Activated T-cell treated with anti-CD3 and anti-CD28 coated beads, Interleukin-2, amount 50 U/mL, for 1 hour (primary cell): ENCODE measurements around the gene ART1.

Source experiments
- DNase-seq: peaks from one replicate; pipeline ENCODE4 v3.0.0-alpha.2; 2020

ART1 gene

DNA sequence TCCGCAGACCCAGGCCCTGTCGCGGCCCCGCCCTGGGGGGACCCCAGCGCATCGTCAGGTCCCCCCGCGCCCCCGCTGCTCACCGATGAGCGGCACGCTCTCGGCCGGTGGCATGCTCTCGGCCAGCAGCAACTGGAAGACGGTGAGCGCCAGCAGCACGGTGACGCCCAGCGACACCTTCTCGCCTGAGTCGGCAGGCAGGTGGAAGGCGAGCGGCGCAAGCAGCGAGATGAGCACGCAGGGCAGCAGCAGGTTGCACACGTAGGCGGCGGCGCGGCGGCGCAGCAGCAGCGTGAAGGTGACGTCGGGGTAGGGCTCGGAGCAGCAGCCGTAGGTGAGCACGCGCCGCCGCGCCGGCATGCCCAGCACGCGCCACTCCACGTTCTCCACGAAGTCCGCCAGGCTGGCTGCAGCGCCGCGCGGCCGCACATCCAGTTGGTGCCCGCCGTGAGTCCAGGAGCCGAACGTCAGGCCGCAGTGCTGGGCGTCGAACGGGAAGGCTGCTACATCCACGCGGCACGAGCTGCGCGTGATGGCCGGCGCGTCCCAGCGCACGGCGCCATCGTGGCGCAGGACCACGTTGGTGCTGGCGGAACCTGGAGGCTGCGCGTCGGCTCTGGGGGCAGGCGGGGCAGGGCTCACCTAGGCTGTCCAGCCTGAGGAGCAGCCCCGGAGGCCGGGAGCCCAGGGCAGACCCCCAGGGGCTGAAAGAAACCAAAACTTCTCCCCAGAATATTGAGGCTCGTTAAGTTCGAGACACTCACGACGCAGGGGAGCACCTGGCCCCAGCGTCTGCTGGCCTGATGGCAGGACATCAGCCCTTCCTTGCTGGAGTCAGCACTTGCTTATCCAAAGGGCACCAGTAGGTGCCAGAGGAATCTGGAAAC, 22.5 kb downstream of the ART1 start:
- DNase-seq, result no peak

DNA sequence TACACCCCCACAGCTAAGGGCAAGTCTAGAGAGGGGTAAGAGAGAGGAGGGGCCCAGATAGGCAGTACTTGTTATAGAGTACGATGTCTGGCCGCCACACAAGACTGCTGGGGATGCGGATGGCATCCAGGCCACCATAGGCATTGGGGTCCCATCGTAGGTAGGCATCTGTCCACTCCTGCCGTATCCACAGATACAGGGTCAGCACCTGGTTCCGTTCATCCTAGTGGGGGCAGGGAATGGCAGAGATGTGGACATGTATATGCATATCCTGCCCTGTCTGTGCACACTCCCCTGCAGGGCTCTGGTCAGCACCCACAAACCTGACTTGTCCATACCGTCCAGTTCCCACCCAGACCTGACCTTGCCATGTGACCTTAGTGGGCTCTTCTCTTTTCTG, 24.2 kb downstream of the ART1 start:
- DNase-seq, result no peak

DNA sequence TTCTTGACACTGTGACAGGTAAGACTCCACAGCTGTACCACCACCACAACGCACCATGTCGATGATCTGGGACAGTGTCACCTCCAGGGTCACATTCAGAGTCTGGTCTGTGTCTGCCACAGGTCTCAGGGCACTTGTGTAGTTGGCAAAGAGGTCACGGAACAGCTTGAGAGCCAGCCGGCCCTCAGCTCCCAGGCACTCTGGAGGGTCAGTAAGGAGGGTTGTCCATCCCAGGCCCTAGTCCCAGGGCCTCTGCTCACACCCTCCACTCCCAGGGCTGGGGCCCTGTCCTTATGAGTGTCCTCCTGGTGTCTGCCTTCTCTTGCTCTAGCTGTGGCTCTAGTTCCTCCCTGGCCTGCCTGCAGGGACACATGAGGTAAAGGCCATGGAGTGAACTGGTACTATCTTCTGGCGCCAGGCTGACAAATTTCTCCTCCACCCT, 24.8 kb downstream of the ART1 start:
- no peak for DNase-seq

DNA sequence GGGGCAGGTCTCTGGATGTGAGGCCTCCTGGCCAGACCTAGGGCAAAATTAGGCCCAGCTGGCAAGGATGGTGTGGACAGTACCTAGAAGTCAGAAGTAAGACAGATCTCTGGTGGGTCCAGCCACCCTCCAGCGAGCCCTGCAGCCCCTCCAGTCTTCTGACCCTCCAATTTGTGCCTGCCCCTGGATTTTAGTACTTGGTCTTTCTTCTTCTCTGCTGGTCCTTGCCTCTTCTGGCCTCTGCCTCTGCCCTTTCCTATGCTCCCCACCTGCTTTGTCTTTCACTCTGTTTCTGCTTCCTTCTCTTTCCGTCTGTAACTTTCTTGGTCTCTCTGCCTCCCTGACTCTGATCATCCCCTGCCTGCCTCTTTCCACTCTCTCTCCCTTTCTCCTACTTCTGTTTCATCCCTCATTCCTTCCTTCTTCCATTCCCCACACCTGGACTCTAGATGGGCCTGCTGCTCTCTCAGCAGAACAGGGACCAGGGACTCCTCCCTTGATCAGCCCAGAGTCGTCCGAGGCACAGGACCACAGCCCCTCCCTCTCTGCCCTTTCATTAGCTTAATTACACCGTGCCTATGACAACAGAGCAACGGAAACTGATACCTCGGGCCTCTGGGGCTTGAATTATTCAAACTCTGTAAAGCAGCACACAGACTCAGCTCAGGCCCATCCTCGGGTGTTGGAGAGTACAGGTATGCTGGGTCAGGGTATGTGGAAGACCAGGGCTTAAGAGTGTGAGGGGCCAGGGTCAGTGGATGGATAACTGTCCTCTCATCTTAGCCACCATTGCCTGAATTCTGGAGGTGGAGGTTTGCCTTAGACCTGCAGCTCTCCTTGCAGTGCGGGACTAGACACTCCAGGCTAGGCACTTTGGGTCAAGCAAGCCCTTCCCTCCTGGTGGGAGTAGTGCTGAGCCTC, 26.7 kb downstream of the ART1 start, which contains the start of gene CHRNA10:
CHRNA10 (minus strand) TSS at position 51 of the 921 bp plus-strand sequence. CDS start 72 bp downstream, outside the sequence.
- no peak for DNase-seq

DNA sequence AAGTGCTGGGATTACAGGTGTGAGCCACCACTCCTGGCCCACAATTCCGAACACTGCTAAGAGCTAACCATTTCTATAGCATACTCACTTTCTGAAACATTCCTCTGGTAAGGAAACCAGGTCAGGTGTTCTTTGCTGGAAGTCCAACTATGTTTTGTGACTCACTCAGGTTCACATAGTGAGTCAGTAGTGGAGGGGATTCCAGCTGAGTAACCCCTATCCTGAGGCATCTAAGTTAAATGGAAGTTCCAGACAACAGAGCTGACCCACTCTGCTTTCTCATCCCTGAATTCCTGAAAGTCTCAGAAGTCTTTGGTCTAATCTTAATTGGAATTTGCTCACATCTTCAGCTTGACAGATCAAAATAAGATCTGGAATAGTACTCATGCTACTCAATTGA, 29.3 kb downstream of the ART1 start:
- no peak for DNase-seq

DNA sequence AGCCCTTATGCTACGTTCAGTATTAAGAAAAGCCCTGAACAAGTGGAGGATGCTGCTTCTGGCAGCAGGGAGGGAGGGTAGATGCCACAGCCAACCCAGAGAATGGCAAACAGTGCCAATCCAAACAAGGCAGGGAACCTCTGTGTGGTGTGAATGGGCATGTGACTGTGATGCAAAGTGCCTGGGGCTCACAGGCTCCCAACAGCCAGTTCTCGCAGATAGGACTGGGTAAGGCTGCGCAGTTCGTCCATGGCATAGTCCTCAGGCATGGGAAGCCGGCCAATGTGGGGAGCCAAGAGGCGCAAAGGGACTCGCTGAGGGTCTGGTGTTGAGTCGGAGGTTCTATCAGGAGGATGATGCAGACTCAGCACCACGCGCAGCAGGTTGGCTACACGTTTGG, 31.0 kb downstream of the ART1 start:
- DNase-seq, result no peak

DNA sequence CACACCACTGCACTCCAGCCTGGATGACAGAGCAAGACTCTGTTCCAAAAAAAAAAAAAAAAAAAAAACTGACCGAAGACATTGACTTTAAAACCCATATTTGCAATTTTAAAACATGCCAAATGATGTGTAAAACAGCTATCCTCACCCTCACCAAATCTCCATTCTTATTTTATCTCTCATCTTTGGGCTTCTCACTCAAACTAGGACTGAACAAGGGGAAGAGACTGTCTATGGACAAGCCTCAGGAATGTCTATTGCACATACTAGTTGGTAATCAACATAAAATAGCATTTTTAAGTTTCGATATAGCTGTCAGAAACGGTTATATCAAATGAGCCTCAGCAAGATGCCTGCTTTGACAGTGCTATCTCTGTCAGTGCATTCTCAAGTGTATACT, 34.1 kb downstream of the ART1 start:
- no peak for DNase-seq

DNA sequence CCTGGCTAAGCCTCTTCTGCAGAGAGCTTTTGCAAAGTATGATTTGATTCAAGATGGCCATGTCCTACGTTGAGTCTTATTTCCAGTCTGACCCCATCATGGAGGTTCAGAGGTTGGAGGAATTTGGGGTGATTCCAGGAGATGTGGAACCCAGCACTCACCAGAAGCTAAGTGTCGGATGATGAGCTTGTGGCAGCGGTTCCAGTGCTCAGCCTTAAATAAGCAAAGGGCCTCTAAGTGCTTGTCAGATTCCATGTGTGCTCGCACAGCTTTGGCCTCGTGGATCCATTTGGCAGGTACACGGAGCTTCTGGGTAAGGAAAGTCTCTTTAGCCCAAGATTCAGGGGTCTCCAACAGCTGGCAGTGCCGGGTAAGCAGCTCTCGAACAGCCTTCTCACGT, 38.1 kb downstream of the ART1 start:
- no peak for DNase-seq

DNA sequence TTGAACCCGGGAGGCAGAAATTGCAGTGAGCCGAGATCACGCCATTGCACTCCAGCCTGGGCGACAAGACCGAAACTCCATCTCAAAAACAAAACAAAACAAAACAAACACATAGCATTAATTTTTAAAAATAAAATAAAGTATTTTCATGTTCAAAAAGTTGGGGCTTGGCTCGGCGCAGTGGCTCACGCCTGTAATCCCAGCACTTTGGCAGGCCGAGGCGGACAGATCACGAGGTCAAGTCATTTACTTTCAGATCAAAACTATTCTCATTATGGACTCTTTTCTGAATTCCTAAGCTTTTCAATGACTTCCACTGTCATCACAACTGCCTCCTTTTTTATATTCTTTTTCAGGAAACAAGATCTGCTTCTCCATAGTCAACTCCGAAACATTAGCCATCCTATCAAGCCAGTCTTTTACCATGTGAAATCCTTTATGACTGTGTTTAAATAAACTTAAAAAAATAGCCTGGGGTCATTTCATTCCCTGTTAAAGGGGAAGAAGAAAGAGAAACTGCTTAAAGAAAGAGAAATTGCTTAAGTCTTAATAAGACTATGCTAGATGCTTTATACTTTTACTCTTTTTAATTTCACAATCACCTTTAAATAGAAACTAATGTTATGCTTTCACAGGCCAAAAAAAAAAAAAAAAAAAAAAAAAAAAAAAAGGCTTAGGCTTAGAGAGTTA, 39.3 kb downstream of the ART1 start:
- no peak for DNase-seq

DNA sequence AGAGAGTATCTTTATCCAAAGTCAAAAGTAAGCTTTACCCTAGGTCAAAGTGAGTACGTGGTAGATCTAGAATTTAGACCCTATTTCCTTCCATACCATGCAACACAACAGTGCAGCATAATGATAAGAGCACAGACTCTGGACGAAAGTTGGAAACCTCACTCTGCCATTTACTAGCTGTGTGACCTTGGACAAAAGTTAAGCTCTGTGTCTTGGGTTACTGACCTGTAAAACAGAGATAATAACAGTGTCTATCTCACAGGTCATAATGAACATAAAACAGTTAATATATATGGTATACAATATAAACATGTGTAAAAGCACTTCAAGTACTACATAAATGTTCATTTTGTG, 39.9 kb downstream of the ART1 start:
- no peak for DNase-seq

DNA sequence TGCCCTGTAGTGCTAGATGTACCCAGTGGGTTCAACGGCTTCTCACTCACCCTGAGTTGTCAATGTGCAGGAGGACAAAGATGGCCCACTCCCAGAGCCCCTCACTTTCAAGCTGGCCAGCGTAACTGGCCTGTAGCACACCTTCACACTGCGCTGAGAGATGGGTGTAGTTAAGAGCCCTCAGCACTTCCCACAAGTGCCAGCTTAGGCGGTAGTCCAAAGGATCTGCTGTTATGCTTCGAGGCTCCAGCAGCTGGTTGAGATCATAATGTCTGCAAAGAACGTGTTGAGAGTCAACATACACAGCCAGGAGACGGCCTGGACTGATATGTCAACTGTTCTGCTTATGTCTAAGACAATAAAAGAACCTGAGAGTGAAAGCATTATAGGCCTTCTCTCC, 41.0 kb downstream of the ART1 start:
- DNase-seq, result no peak

DNA sequence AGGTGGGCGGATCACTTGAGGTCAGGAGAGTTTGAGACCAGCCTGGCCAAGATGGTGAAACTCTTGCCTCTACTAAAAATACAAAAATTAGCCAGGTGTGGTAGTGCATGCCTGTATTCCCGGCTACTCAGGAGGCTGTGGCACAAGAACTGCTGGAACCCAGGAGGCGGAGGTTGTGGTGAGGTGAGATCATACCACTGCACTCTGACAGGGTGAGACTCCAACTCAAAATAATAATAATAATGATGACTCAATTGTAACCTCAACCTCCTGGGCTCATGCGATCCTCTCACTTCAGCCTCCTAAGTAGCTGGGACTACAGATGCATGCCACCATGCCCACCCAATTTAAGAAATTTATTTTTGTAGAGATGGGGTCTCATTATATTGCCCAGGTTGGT, 41.8 kb downstream of the ART1 start:
- DNase-seq, result no peak

DNA sequence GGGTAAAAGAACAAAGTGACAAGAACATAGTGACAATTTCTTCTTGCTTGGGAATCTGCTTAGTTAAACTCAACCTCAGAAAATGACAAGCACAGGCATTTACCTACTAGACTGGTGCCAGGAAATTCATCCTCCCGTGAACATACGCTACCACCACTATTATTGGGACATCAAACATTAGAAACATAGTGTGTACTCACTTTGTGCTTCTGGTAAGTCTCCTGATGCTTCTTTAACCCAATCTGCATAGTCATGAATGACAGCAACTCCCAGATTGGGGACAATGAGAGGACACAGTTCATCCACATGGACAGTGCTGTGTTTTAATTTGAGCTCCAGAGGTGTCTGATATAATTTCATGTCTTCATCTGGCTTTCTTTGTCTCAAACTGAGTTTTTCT, 55.5 kb downstream of the ART1 start:
- no peak for DNase-seq

DNA sequence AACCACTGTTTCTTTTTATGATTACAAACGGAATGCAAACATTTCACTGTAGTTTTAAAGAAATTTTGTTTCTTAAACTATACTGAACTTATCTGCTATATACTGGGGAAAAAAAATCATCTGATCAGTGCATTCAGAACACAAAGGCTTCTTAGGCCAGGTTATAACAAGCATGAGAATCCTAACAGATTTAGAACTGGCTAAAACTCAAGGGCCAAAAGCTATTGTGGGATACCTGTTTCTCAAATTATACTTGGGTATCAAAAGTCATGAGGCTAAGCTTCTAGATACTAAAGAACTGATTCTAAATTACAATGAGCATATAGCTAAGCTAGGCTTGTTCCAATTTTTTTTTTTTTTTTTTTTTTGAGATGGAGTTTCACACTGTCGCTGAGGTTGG, 56.0 kb downstream of the ART1 start:
- DNase-seq, result no peak

DNA sequence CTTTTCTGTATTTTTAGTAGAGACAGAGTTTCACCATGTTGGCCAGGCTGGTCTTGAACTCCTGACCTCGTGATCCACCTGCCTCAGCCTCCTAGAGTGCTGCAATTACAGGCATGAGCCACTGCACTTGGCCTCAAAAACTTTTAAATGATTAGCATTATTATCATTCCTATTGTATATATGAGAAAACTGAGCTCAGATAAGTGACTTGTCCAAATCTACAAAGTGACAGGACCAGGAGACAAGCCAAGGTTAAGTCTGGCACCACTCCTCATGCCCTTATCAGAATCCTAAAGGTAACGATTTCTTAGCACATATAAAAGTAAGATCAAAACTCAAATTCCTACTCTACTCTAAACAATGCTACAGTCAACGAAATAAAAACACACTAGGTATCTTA, 58.5 kb downstream of the ART1 start:
- DNase-seq, result no peak

DNA sequence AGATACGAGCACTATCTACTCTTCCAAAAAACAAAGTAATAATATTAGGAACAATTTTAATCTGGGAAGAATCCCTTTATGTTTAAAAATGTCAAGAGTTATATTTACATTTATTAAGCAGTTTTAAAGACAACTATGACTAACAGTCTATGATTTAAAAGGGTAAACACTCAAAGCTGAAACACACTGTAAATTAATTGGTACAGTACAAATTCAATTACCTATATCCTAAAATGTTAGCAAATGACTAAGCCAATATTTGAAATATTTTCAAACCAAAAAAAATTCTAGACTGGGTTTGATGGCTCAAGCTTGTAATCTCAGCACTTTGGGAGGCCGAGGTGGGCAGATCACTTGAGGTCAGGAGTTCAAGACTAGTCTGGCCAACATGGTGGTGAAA, 62.2 kb downstream of the ART1 start:
- no peak for DNase-seq

DNA sequence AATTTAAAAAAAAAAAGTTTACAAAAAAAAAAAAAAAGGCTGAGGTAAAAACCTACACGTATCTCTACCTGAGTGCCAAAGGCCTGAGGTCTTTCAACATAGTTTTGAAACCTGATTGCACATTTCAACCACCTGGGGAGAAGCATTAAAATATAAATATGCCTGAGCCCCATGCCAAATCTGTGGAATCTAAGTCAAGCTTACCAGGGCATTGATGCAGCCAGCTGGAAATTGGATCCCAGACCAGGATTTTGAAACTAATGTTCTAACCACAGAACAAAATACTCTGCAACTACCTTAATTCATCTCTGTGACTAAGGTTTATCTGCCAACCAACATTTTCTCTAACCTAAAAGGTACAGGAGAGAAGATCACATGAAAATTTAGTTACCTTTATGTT, 65.0 kb downstream of the ART1 start:
- DNase-seq, result no peak

DNA sequence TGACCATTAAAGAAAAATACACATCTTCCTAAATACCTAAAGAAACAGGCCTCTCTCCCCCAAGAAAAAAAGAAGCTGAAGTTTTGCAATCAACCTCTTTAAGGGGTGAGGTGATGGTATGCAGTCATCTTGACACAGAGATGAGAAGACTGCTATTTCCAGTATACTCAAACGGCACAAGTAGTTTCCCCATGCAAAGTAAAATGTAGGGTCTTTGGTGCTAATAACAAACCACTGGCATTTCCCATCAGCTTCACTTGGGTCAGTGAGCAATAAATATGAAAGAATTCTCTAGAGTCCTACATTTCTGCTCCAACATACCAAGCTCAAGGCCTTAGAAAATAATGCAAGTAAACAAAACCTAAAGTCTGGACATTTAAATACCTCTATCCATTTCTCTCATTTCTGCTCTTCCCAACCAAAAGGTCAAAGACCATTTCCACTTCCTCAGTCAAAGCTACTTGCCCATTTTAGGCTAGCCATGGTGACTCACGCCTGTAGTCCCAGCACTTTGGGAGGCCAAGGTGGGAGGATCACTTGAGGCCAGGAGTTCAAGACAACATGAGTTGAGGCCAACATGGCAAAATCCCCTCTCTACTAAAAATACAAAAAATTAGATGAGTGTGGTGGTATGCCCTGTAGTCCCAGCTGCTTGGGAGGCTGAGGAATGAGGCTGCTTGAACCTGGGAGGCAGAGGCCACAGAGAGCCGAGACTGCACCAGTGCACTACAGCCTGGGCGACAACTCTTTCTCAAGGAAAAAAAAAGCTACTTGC, 65.7 kb downstream of the ART1 start:
- DNase-seq, result no peak

DNA sequence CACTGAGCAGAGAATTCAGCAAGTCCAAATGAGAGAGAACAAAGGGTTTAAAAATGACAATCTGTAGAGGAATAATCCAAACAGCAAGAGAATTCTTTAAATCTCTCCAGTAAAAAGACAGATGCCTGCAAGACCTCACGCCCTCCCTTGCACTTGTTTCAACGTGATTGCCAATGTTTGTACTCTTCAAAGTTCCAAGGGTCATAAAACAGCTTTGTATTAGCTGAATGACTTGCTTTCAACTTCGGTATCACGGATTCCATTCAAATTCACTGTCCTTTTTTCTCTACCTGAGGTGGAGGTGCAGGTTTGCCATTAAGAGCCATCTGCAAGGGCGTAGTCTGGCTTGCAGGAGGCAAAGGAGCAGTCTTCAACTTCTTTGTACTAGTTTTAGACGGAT, 67.3 kb downstream of the ART1 start:
- no peak for DNase-seq
